Fibroblast of mammary gland (primary cell): ENCODE results near the gene HMX3.

Experiments
- DNase-seq: peaks from one replicate; pipeline ENCODE4 v3.0.0-alpha.2; 2010; ENCODE audit warnings: low read depth
- H3K4me3 ChIP-seq: 2 replicates; pipeline ENCODE4 v1.5.1; 2011; ENCODE audit warnings: low read depth, mild to moderate bottlenecking, low read length, moderate library complexity; ENCODE audit not compliant: control insufficient read depth
- TF ChIP-seq, protein P1 (sequence below): conservative IDR thresholded peaks from 2 replicates; pipeline ENCODE4 v1.5.1; 2011; ENCODE audit warnings: low read depth, low read length, inconsistent platforms; ENCODE audit not compliant: control insufficient read depth, insufficient read depth

The HMX3 gene

DNA sequence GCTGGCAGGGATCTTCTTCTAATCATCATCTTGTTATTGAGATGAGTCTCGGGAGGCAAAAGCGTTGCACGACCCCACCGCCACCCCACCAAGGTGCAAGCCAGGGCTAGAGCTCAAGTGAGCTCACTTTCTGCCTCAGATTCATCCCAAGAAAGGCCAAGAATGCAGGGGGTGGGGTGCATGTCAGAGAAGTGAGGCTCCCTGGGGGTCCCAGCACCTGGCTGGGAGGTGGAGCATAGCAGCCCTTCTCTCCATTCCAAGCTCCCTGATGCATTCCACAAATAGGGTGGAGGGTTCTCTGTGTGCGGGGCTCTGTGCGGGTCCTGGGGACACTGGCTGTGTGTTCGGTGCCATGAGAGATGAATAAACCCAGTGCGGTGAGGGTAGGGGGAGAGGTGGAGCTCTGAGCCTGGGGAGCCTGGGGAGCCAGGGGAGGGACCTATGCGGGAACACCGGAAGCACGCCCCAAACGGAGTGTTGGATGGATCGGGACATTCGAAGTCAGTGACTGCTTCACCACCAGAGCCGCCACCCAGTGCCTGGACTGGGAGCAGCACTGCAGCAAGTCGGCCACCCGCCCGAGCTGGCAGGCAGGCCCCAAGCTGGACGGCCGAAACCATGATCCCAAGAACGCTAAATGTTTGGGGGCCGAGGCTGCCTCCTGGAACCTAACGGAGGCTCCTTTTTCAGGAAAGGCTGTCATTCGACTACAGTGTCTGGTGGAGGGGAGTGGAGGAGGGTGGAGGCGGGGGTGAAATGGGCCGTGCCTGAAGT is 17.9 kb upstream of the HMX3 start:
- H3K4me3 ChIP-seq = no peak overlapping the region
- DNase-seq = no peak
- TF ChIP-seq, protein P1, sequence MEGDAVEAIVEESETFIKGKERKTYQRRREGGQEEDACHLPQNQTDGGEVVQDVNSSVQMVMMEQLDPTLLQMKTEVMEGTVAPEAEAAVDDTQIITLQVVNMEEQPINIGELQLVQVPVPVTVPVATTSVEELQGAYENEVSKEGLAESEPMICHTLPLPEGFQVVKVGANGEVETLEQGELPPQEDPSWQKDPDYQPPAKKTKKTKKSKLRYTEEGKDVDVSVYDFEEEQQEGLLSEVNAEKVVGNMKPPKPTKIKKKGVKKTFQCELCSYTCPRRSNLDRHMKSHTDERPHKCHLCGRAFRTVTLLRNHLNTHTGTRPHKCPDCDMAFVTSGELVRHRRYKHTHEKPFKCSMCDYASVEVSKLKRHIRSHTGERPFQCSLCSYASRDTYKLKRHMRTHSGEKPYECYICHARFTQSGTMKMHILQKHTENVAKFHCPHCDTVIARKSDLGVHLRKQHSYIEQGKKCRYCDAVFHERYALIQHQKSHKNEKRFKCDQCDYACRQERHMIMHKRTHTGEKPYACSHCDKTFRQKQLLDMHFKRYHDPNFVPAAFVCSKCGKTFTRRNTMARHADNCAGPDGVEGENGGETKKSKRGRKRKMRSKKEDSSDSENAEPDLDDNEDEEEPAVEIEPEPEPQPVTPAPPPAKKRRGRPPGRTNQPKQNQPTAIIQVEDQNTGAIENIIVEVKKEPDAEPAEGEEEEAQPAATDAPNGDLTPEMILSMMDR = no peak

DNA sequence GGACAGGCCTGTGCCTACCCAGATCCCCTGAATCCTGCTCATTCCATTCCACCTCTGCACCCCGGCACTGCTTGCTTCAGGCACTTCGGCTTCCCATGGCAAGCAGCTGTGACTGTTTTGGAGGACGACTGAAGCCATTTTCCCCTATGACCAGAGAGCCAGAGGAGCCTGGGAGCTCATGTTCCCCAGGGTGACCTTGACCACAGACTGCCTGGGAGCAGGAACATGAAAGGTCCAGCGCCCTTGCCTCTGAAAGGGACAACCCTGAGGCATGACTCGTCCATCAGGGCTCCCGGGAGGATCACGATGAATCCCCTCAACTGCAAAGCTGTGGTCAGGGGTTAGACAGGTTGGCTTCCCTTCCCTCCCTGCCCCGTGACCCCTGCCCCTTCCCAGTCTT is 16.7 kb upstream of the HMX3 start:
- H3K4me3 ChIP-seq = no peak overlapping the region
- TF ChIP-seq, protein P1 = no peak
- DNase-seq = no peak

DNA sequence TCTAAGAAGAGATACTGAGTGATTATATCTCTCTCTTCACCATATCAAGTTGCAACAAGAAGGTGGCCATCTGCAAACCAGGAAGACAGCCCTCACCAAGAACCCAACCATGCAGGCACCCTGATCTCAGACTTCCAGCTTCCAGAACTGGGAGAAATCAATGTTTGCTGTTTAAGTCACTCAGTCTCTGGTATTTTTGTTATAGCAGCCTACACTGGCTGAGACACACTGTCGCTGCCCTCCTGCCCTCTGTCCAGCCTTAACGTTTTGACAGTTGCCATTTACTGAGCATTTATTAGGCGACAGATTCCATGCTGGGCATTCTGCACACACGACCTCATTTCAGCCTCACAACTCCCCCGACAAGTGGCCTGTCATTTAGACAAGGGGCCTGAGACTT is 9.5 kb upstream of the HMX3 start:
- TF ChIP-seq, protein P1 = no peak
- no peak for DNase-seq
- no peak overlapping the region for H3K4me3 ChIP-seq

DNA sequence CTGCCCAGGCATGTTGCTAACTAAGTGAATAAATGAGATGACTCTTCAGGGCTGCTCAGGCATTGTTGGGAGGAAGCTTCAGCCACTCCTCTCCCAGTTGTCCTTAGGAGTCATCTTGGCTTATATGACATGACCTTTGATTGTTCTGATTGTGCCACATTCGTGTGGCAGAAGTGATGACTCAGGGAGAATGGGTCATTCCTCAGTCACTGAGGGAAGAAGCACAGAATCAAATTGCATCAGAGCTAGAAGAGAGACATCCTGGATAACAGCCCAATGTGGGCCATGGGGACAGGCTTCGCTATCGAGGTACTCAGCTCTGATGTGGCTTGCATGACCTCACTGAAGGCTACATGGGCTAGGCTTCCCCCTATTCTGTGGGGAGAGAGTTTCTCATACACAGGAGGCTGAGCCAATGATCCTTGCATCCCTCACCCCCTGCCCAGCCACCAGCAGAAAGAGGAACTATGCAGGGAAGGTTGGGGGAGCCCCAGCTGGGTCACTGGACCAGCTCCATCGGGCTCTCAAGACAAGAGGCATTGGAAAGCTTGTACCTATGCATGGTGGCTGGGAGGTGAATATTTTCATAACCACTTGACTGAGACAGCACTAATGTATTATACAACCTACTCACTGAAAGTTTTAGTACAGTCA is 6.0 kb upstream of the HMX3 start:
- DNase-seq = no peak

DNA sequence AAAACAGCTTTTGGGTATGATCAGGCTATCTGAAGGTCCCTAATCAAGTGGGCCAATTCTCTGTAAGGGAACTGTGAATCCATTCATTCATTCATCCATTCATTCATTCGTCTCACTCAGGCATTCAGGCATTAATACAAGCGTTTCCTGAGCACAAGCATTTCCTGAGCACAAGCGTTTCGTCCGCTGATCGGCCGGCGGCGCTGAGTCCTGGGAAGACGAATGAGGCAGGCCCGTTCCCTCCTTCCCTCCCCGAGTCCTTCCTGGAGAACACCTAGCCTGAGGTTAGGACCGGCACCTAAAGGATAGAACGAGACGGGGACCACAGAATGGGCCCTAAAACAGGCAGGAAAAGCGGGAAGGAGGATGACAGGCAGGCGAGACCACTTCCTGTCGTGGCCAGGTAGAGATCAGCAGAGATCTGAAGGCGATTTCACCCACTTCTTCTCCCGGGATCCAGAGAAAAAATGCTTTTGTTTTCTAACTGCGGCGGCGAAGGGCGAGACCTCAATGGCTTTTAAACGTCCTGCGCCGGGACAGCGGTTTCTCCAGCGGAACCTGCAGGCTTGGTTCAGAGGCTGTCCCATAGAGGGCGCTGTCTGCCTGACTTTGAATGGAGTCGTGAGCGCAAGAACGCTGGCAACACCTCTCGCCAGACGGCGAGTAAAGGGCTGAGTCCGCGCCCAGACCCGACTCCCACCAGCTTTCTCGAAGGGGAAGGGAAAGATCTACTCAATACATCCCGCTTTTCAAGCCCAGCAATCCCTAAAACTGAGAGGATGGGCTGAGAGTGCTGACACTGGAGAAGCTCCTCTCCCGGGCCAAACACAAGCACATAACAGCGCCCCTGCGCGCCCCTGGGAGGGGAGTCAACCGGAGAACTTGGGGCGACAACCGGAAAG is 2.9 kb upstream of the HMX3 start:
- TF ChIP-seq, protein P1 = peak; percentile 81
- DNase-seq = peak; percentile 82
- peak overlapping the region; percentile 20 for H3K4me3 ChIP-seq

More for the DNA sequence above, 6.0 kb upstream of the HMX3 start:
- TF ChIP-seq, protein P1 = no peak
- H3K4me3 ChIP-seq = no peak overlapping the region

DNA sequence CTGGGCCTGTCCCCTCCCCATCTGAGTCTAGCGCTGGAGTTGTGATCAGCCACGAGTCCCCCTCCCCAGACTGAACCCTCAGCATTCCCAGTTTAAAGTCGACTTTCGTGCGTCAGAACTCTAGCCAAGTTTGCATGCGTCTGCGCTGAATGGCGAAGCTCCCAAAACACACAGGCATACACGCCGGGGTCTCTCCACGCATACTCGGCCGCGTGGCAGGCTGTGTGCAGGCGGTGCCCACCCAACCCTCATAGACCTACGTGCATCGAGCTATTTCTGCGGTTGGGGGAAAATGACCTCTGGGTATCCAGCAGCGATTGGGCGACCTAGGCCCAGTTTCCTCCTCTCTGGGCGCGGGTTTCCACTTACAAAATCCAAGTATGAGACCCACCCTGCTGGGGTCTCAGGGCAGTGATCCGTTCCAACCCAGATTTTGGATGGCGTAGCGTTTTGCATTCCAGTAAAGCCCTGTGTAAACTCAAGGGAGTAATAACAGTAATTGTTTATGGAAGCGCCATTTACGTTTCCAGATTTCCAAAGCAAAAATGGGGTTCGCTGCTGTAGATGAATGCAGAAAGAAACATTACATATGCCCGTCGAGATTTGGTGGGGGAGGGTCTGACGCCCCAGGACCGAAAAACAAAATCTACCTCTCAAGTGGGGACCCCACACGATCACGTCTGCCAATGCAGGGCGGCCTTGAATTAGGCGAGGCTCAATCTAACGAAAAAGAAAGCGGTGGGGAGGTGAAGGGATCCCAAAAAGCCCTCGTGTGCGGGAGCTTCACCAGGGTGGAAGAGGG is 2.0 kb upstream of the HMX3 start:
- H3K4me3 ChIP-seq = no peak overlapping the region
- DNase-seq = no peak
- TF ChIP-seq, protein P1 = no peak
